ENCODE measurements around the gene SEMA6B.

The SEMA6B gene

DNA sequence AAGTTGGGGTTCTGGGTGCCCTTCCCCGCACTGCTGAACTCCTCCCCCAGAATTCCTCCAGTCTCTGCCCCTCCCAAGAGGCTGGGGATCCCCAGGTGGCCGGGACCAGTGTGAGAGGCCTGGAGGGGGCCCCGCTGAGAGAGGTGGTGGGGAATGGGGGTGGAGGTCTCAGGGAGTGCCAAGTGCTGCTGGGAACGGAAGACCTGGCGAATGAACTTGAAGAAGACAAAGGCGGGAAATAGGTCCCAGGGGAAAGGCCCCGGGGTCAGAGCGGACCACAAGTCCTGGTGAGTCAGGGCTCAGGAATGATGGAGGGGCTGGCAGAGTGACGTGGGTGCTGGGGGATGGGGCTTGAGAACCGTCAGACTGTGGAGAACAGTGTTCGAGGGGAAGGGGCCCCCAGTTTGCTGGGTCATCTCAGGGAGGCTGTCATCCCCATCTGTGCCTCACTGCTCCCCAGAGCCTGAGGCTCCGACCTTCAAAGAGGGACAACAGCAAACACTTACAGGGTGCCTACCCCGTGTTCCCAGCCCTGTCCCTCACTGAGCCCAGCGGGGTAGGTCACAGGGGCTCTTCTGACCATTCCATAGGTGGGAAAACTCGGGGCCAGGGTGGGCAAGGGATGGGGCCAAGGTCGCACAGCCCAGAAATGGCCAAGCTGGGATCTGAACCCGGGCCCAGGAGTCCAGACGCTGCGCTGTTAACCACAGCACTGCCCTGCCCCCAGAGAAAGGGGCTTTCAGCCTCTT lies 16.0 kb upstream of the SEMA6B start (continued):
- TF ChIP-seq, protein P1, sequence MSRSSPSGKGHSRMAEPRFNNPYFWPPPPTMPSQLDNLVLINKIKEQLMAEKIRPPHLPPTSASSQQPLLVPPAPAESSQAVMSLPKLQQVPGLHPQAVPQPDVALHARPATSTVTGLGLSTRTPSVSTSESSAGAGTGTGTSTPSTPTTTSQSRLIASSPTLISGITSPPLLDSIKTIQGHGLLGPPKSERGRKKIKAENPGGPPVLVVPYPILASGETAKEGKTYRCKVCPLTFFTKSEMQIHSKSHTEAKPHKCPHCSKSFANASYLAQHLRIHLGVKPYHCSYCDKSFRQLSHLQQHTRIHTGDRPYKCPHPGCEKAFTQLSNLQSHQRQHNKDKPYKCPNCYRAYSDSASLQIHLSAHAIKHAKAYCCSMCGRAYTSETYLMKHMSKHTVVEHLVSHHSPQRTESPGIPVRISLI (tag by site-specific recombination; IDR thresholded peaks at IDR 0.05) = peak; percentile 64; the same call in 1 of the 2 replicates
- no peak for TF ChIP-seq ZNF175 (tag by site-specific recombination; IDR thresholded peaks at IDR 0.05)
- TF ChIP-seq ZNF174 (tag by site-specific recombination; IDR thresholded peaks at IDR 0.05) = no peak
- TF ChIP-seq, protein P2, sequence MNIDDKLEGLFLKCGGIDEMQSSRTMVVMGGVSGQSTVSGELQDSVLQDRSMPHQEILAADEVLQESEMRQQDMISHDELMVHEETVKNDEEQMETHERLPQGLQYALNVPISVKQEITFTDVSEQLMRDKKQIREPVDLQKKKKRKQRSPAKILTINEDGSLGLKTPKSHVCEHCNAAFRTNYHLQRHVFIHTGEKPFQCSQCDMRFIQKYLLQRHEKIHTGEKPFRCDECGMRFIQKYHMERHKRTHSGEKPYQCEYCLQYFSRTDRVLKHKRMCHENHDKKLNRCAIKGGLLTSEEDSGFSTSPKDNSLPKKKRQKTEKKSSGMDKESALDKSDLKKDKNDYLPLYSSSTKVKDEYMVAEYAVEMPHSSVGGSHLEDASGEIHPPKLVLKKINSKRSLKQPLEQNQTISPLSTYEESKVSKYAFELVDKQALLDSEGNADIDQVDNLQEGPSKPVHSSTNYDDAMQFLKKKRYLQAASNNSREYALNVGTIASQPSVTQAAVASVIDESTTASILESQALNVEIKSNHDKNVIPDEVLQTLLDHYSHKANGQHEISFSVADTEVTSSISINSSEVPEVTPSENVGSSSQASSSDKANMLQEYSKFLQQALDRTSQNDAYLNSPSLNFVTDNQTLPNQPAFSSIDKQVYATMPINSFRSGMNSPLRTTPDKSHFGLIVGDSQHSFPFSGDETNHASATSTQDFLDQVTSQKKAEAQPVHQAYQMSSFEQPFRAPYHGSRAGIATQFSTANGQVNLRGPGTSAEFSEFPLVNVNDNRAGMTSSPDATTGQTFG (tag by site-specific recombination; IDR thresholded peaks at IDR 0.05; ENCODE audit: borderline replicate concordance) = no peak
- TF ChIP-seq, protein P3, sequence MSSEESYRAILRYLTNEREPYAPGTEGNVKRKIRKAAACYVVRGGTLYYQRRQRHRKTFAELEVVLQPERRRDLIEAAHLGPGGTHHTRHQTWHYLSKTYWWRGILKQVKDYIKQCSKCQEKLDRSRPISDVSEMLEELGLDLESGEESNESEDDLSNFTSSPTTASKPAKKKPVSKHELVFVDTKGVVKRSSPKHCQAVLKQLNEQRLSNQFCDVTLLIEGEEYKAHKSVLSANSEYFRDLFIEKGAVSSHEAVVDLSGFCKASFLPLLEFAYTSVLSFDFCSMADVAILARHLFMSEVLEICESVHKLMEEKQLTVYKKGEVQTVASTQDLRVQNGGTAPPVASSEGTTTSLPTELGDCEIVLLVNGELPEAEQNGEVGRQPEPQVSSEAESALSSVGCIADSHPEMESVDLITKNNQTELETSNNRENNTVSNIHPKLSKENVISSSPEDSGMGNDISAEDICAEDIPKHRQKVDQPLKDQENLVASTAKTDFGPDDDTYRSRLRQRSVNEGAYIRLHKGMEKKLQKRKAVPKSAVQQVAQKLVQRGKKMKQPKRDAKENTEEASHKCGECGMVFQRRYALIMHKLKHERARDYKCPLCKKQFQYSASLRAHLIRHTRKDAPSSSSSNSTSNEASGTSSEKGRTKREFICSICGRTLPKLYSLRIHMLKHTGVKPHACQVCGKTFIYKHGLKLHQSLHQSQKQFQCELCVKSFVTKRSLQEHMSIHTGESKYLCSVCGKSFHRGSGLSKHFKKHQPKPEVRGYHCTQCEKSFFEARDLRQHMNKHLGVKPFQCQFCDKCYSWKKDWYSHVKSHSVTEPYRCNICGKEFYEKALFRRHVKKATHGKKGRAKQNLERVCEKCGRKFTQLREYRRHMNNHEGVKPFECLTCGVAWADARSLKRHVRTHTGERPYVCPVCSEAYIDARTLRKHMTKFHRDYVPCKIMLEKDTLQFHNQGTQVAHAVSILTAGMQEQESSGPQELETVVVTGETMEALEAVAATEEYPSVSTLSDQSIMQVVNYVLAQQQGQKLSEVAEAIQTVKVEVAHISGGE (tag by site-specific recombination; conservative IDR thresholded peaks at IDR 0.05; ENCODE audit: low read depth) = no peak
- TF ChIP-seq SETDB1 (IDR thresholded peaks at IDR 0.05; ENCODE audit: insufficient read length, low read length) = no peak
- no peak for TF ChIP-seq ZNF561 (tag by site-specific recombination; IDR thresholded peaks at IDR 0.05; ENCODE audit: borderline replicate concordance)
- TF ChIP-seq, protein P4, sequence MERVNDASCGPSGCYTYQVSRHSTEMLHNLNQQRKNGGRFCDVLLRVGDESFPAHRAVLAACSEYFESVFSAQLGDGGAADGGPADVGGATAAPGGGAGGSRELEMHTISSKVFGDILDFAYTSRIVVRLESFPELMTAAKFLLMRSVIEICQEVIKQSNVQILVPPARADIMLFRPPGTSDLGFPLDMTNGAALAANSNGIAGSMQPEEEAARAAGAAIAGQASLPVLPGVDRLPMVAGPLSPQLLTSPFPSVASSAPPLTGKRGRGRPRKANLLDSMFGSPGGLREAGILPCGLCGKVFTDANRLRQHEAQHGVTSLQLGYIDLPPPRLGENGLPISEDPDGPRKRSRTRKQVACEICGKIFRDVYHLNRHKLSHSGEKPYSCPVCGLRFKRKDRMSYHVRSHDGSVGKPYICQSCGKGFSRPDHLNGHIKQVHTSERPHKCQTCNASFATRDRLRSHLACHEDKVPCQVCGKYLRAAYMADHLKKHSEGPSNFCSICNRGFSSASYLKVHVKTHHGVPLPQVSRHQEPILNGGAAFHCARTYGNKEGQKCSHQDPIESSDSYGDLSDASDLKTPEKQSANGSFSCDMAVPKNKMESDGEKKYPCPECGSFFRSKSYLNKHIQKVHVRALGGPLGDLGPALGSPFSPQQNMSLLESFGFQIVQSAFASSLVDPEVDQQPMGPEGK (tag by site-specific recombination; IDR thresholded peaks at IDR 0.05) = peak; percentile 98
- no peak for TF ChIP-seq ZNF48 (tag by site-specific recombination; IDR thresholded peaks at IDR 0.05)
- TF ChIP-seq ZNF677 (tag by site-specific recombination; IDR thresholded peaks at IDR 0.05) = no peak
- TF ChIP-seq SP3 (tag by site-specific recombination; IDR thresholded peaks at IDR 0.05) = peak; percentile 53
- no peak; the same call in 1 of the 2 replicates for TF ChIP-seq KLF1 (tag by site-specific recombination; IDR thresholded peaks at IDR 0.05)
- no peak for TF ChIP-seq ZNF792 (tag by site-specific recombination; IDR thresholded peaks at IDR 0.05)
- TF ChIP-seq, protein P5, sequence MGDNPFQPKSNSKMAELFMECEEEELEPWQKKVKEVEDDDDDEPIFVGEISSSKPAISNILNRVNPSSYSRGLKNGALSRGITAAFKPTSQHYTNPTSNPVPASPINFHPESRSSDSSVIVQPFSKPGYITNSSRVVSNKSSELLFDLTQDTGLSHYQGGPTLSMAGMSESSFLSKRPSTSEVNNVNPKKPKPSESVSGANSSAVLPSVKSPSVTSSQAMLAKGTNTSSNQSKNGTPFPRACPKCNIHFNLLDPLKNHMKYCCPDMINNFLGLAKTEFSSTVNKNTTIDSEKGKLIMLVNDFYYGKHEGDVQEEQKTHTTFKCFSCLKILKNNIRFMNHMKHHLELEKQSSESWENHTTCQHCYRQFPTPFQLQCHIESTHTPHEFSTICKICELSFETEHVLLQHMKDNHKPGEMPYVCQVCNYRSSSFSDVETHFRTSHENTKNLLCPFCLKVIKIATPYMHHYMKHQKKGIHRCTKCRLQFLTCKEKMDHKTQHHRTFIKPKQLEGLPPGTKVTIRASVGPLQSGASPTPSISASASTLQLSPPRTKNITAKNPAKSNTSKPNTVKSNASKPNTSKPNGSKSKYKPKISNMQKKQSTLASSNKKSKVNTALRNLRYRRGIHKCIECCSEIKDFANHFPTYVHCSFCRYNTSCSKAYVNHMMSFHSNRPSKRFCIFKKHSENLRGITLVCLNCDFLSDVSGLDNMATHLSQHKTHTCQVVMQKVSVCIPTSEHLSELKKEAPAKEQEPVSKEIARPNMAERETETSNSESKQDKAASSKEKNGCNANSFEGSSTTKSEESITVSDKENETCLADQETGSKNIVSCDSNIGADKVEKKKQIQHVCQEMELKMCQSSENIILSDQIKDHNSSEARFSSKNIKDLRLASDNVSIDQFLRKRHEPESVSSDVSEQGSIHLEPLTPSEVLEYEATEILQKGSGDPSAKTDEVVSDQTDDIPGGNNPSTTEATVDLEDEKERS (tag by site-specific recombination; IDR thresholded peaks at IDR 0.05) = peak; percentile 80; the same call in 1 of the 2 replicates
- TF ChIP-seq, protein P6, sequence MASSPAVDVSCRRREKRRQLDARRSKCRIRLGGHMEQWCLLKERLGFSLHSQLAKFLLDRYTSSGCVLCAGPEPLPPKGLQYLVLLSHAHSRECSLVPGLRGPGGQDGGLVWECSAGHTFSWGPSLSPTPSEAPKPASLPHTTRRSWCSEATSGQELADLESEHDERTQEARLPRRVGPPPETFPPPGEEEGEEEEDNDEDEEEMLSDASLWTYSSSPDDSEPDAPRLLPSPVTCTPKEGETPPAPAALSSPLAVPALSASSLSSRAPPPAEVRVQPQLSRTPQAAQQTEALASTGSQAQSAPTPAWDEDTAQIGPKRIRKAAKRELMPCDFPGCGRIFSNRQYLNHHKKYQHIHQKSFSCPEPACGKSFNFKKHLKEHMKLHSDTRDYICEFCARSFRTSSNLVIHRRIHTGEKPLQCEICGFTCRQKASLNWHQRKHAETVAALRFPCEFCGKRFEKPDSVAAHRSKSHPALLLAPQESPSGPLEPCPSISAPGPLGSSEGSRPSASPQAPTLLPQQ (tag by site-specific recombination; IDR thresholded peaks at IDR 0.05) = peak; percentile 70
- TF ChIP-seq, protein P7, sequence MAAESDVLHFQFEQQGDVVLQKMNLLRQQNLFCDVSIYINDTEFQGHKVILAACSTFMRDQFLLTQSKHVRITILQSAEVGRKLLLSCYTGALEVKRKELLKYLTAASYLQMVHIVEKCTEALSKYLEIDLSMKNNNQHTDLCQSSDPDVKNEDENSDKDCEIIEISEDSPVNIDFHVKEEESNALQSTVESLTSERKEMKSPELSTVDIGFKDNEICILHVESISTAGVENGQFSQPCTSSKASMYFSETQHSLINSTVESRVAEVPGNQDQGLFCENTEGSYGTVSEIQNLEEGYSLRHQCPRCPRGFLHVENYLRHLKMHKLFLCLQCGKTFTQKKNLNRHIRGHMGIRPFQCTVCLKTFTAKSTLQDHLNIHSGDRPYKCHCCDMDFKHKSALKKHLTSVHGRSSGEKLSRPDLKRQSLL (tag by site-specific recombination; IDR thresholded peaks at IDR 0.05) = no peak
- no peak for TF ChIP-seq ZNF169 (tag by site-specific recombination; IDR thresholded peaks at IDR 0.05)
- peak; percentile 64 for TF ChIP-seq SP2 (tag by site-specific recombination; IDR thresholded peaks at IDR 0.05)
- TF ChIP-seq ZNF555 (tag by site-specific recombination; conservative IDR thresholded peaks at IDR 0.05) = no peak
- peak; percentile 54; the same call in 1 of the 2 replicates for TF ChIP-seq ZNF785 (tag by site-specific recombination; IDR thresholded peaks at IDR 0.05)
- 0 out of 2 replicates have a peak, but pooled peaks have one; percentile 53 for TF ChIP-seq ZFP37 (tag by site-specific recombination; IDR thresholded peaks at IDR 0.05)
- no peak for TF ChIP-seq ZNF830 (tag by site-specific recombination; IDR thresholded peaks at IDR 0.05; ENCODE audit: low read depth)
- TF ChIP-seq ZNF610 (tag by site-specific recombination; IDR thresholded peaks at IDR 0.05; ENCODE audit: borderline replicate concordance) = no peak

Data from HEK293 (cell line).